HepG2 (cell line): Measurements from ENCODE around the gene PGM5. TPM values are rescaled to one million over a fixed set of nuclear protein-coding genes. Genes with fewer than 3 reads are reported as not detected.

ENCODE experiments used
- ATAC-seq: fragments of 200-7000 bp; cut with Tn5 transposase; 3 replicates; pipeline ENCODE4 v1.9.1; 2020; ENCODE audit warnings: mild to moderate bottlenecking, moderate library complexity
- BruUV-seq: library from RNA; stranded (reverse); fragments of 400-500 nt; replicated peaks from 2 replicates; lab custom pipeline; 2021; lab: Mats Ljungman, UMichigan
- CTCF ChIA-PET: fragments of 300-600 bp; formaldehyde crosslinking; extraction: SDS; loops from one replicate; lab custom pipeline; 2021; ENCODE audit warnings: low total read pairs, inconsistent platforms, low intra/inter-chr PET ratio; lab: Yijun Ruan, JAX
- POLR2A ChIA-PET: fragments of 350-600 bp; sonication (Branson Sonifier 250); formaldehyde crosslinking; loops from one replicate; lab custom pipeline; 2020; ENCODE audit warnings: antibody characterized with exemption, inconsistent platforms; lab: Yijun Ruan, JAX
- DNase-seq: peaks from one replicate; pipeline ENCODE4 v3.0.0-alpha.2; 2015; ENCODE audit warnings: low spot score
- FAIRE-seq: peaks from 3 replicates; lab custom pipeline; 2011; peaks lifted over from hg19 to GRCh38; lab: Jason Lieb, UNC
- H2AFZ ChIP-seq: one replicate; pipeline ENCODE4 v1.6.1; 2011; ENCODE audit warnings: low read length, inconsistent platforms
- H3K27ac ChIP-seq: fragments of 300-600 bp; 3 replicates; pipeline ENCODE4 v1.8.0; 2011; ENCODE audit warnings: mixed run types, mild to moderate bottlenecking, mixed read lengths, low read length, inconsistent platforms; ENCODE audit not compliant: insufficient read depth; ENCODE audit errors: extremely low read length
- H3K27me3 ChIP-seq, 2 experiments: fragments of 200-600 bp in 1 of 2; 2 replicates in 1 of 2; 3 replicates in 1 of 2; pipeline versions ENCODE4 v1.6.0 to v1.8.0; 2011; ENCODE audit warnings: low read length in 2 of 2, mild to moderate bottlenecking in 2 of 2, moderate library complexity in 2 of 2, inconsistent platforms in 1 of 2; ENCODE audit not compliant: insufficient read depth in 2 of 2, control insufficient read depth in 1 of 2
- H3K36me3 ChIP-seq, 2 experiments: fragments of 200-600 bp in 1 of 2; replicated peaks in 1 of 2; 2 replicates in 1 of 2; 3 replicates in 1 of 2; pipeline versions ENCODE4 v1.5.1 to v1.8.0; 2011; ENCODE audit warnings: low read length in 2 of 2, inconsistent platforms in 1 of 2; ENCODE audit not compliant: insufficient read depth in 2 of 2, control insufficient read depth in 1 of 2
- H3K4me1 ChIP-seq: 2 replicates; pipeline ENCODE4 v1.5.1; 2012; ENCODE audit warnings: low read length, inconsistent platforms; ENCODE audit not compliant: insufficient read depth
- H3K4me2 ChIP-seq: 2 replicates; pipeline ENCODE4 v1.6.0; 2011; ENCODE audit warnings: low read depth, low read length, inconsistent platforms
- H3K4me3 ChIP-seq, 3 experiments: fragments of 200-600 bp in 1 of 3; sonication (generic), shearing (Covaris generic) in 1 of 3; replicated peaks in 1 of 3; 2 replicates each; pipeline ENCODE4 v1.5.1; 2011 to 2016; ENCODE audit warnings: low read length in 3 of 3, inconsistent platforms in 2 of 3, low read depth in 2 of 3, mild to moderate bottlenecking in 2 of 3, control low read depth in 1 of 3, mixed read lengths in 1 of 3; ENCODE audit not compliant: insufficient read depth in 1 of 3
- H3K79me2 ChIP-seq: one replicate; pipeline ENCODE4 v1.6.1; 2011; ENCODE audit warnings: low read length, inconsistent platforms; ENCODE audit not compliant: insufficient read depth
- H3K9ac ChIP-seq: 2 replicates; pipeline ENCODE4 v1.6.0; 2011; ENCODE audit warnings: mild to moderate bottlenecking, low read depth, low read length, inconsistent platforms; ENCODE audit not compliant: insufficient read depth
- H3K9me3 ChIP-seq: 2 replicates; pipeline ENCODE4 v1.5.1; 2012; ENCODE audit warnings: mild to moderate bottlenecking, low read length
- H4K20me1 ChIP-seq: 2 replicates; pipeline ENCODE4 v1.6.0; 2011; ENCODE audit warnings: inconsistent platforms, mild to moderate bottlenecking, low read length, moderate library complexity; ENCODE audit not compliant: insufficient read depth
- KDM5B ChIP-seq: sonication (generic); formaldehyde crosslinking; IDR thresholded peaks from 2 replicates; pipeline ENCODE4 v1.4.0; 2020; ENCODE audit warnings: missing genetic modification reagents, mild to moderate bottlenecking, borderline replicate concordance
- KLF12 ChIP-seq: sonication (generic); formaldehyde crosslinking; IDR thresholded peaks from 2 replicates; pipeline ENCODE4 v1.4.0; 2020; ENCODE audit warnings: missing genetic modification reagents, borderline replicate concordance
- PAWR ChIP-seq: sonication (generic); formaldehyde crosslinking; IDR thresholded peaks from 2 replicates; pipeline ENCODE4 v1.4.0; 2020; ENCODE audit warnings: missing genetic modification reagents, mild to moderate bottlenecking, borderline replicate concordance
- THAP11 ChIP-seq: IDR thresholded peaks from 2 replicates; pipeline ENCODE4 v1.6.1; 2016; ENCODE audit warnings: missing biosample characterization, missing genetic modification reagents
- THYN1 ChIP-seq: sonication (generic); formaldehyde crosslinking; IDR thresholded peaks from 2 replicates; pipeline ENCODE4 v1.8.1; 2023; ENCODE audit warnings: low read depth, mild to moderate bottlenecking, moderate library complexity, missing genetic modification reagents, borderline replicate concordance
- ZC3H4 ChIP-seq: sonication (generic); formaldehyde crosslinking; IDR thresholded peaks from 2 replicates; pipeline ENCODE4 v1.4.0; 2020; ENCODE audit warnings: missing genetic modification reagents, borderline replicate concordance
- ZNF251 ChIP-seq: sonication (generic); formaldehyde crosslinking; IDR thresholded peaks from 2 replicates; pipeline ENCODE4 v1.9.0; 2021; ENCODE audit warnings: mild to moderate bottlenecking, missing genetic modification reagents
- ZNF263 ChIP-seq: sonication (generic); formaldehyde crosslinking; IDR thresholded peaks from 2 replicates; pipeline ENCODE4 v1.4.0; 2020; ENCODE audit warnings: missing genetic modification reagents
- ZNF468 ChIP-seq: sonication (generic); formaldehyde crosslinking; IDR thresholded peaks from 2 replicates; pipeline ENCODE4 v1.8.0; 2022; ENCODE audit warnings: mild to moderate bottlenecking, moderate library complexity, missing genetic modification reagents
- ZNF501 ChIP-seq: sonication (generic); formaldehyde crosslinking; IDR thresholded peaks from 2 replicates; pipeline ENCODE4 v1.5.1; 2020; ENCODE audit warnings: mild to moderate bottlenecking, moderate library complexity, missing genetic modification reagents
- ZNF724P ChIP-seq: sonication (generic); formaldehyde crosslinking; IDR thresholded peaks from 2 replicates; pipeline ENCODE4 v1.8.0; 2022; ENCODE audit warnings: missing genetic modification reagents, borderline replicate concordance
- ZNF839 ChIP-seq: sonication (generic); formaldehyde crosslinking; IDR thresholded peaks from 2 replicates; pipeline ENCODE4 v1.4.0; 2020; ENCODE audit warnings: missing genetic modification reagents, mild to moderate bottlenecking, borderline replicate concordance
- WGBS: methylation state at CpG from one replicate; pipeline ENCODE4 v1.1.6; 2017; ENCODE audit warnings: low lambda C conversion rate; 5-methylcytosine and 5-hydroxymethylcytosine counted together
- in situ Hi-C: cut with HindIII; loops from 2 replicates; pipeline ENCODE4 v1.10.0; 2017; ENCODE audit warnings: low pct_unique_long_range_greater_than_20kb; ENCODE audit not compliant: extremely low pct_ligation_motif_present
- intact Hi-C: fragments of 100-400 bp; cut with micrococcal nuclease; formaldehyde crosslinking; loops from one replicate; pipeline ENCODE4 v1.10.0; 2022; ENCODE audit not compliant: unreplicated experiment
- polyA plus RNA-seq, 8 experiments: library from polyadenylated mRNA; depleted of rRNA in 3 of 8; stranded (reverse) in 7 of 8; unstranded in 1 of 8; fragments of >200 nt; fragmentation: Illumina TruSeq in 4 of 8; extraction: Trizol in 4 of 8; gene quantifications; 2 replicates each; pipeline versions ENCODE4 v1.2.1 to v1.2.3, GENCODE V29; 2011 to 2016; ENCODE audit warnings: low read depth in 4 of 8, missing spikeins in 1 of 8, mixed read lengths in 1 of 8; ENCODE audit not compliant: insufficient read depth in 1 of 8
- total RNA-seq, 5 experiments: library from RNA; depleted of rRNA; stranded (reverse); fragments of >200 nt; fragmentation: Illumina TruSeq; extraction: Trizol; gene quantifications; 2 replicates each; pipeline ENCODE4 v1.2.3, GENCODE V29; 2016; ENCODE audit warnings: low read depth in 1 of 5
- TF ChIP-seq, protein P1 (sequence below): sonication (generic); formaldehyde crosslinking; IDR thresholded peaks from 2 replicates; pipeline ENCODE4 v1.4.0; 2020; ENCODE audit warnings: mild to moderate bottlenecking, missing genetic modification reagents
- TF ChIP-seq, protein P2 (sequence below): sonication (generic); formaldehyde crosslinking; IDR thresholded peaks from 2 replicates; pipeline ENCODE4 v1.5.1; 2020; ENCODE audit warnings: mild to moderate bottlenecking, missing genetic modification reagents
- TF ChIP-seq, protein P3 (sequence below): sonication (generic); formaldehyde crosslinking; IDR thresholded peaks from 2 replicates; pipeline ENCODE4 v1.5.0; 2020; ENCODE audit warnings: missing genetic modification reagents
- TF ChIP-seq, protein P4 (sequence below): sonication (generic); formaldehyde crosslinking; IDR thresholded peaks from 2 replicates; pipeline ENCODE4 v1.5.0; 2020; ENCODE audit warnings: missing genetic modification reagents
- TF ChIP-seq, protein P5 (sequence below): IDR thresholded peaks from 2 replicates; pipeline ENCODE4 v1.6.1; 2016
- TF ChIP-seq, protein P6 (sequence below): sonication (generic); formaldehyde crosslinking; conservative IDR thresholded peaks from 2 replicates; pipeline ENCODE4 v1.4.0; 2020; ENCODE audit warnings: missing genetic modification reagents

PGM5 gene
- total and polyA plus RNA-seq, 2 of the 13 experiments (the other 11 are each of a cell fraction or from before 2014, with no cell fraction given): not detected

DNA sequence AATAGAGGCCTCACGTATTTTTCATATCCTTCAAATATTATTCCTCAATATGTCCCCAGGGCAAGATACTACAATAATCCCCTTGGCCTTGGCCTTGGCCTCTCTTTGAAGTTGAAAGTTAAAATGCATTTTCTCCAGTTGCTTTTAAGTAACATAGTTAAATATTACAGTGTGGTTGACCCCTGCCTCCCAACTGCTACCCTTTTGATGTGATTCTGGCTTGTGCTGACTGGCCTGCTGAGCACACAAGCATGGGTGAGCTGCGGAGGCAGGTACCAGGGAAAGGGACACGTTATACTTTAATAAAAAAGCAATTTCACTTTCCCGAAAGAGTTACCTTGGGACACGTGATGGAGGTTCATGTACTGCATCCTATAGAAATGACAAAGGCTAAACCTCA, 202.1 kb downstream of the PGM5 start:
- Histone ChIP-seq H3K9ac (no peak overlapping the region), H3K79me2 (no peaks in the 10 kb centered on the region), H3K36me3 (no peaks in the 10 kb centered on the region), H3K27me3 (no peaks in the 10 kb centered on the region), H3K4me3 (no peak overlapping the region), H3K4me2 (no peak overlapping the region), H4K20me1 (no peaks in the 10 kb centered on the region), H3K27ac (no peak overlapping the region), H3K4me1 (0 out of 2 replicates have a peak, but pooled peaks cover 5% of the 10 kb centered on the region), H3K9me3 (no peaks in the 10 kb centered on the region), H2AFZ (no peak overlapping the region)
- ATAC-seq: no peak
- ChIA-PET POLR2A (no interaction called here), CTCF (no interaction called here)
- no TSS peak for BruUV-seq
- TF ChIP-seq THAP11 (no peak), ZNF724P (CRISPR knock-in tag) (no peak), ZNF501 (CRISPR knock-in tag) (no peak), ZNF251 (CRISPR knock-in tag) (no peak), ZNF468 (CRISPR knock-in tag) (no peak), ZNF263 (CRISPR knock-in tag) (no peak), PAWR (CRISPR knock-in tag) (no peak), KDM5B (CRISPR knock-in tag) (no peak), KLF12 (CRISPR knock-in tag) (no peak), ZNF839 (CRISPR knock-in tag) (no peak), ZC3H4 (CRISPR knock-in tag) (no peak), THYN1 (no peak)
- TF ChIP-seq, protein P1, sequence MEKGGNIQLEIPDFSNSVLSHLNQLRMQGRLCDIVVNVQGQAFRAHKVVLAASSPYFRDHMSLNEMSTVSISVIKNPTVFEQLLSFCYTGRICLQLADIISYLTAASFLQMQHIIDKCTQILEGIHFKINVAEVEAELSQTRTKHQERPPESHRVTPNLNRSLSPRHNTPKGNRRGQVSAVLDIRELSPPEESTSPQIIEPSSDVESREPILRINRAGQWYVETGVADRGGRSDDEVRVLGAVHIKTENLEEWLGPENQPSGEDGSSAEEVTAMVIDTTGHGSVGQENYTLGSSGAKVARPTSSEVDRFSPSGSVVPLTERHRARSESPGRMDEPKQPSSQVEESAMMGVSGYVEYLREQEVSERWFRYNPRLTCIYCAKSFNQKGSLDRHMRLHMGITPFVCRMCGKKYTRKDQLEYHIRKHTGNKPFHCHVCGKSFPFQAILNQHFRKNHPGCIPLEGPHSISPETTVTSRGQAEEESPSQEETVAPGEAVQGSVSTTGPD (CRISPR knock-in tag): no peak
- TF ChIP-seq, protein P2, sequence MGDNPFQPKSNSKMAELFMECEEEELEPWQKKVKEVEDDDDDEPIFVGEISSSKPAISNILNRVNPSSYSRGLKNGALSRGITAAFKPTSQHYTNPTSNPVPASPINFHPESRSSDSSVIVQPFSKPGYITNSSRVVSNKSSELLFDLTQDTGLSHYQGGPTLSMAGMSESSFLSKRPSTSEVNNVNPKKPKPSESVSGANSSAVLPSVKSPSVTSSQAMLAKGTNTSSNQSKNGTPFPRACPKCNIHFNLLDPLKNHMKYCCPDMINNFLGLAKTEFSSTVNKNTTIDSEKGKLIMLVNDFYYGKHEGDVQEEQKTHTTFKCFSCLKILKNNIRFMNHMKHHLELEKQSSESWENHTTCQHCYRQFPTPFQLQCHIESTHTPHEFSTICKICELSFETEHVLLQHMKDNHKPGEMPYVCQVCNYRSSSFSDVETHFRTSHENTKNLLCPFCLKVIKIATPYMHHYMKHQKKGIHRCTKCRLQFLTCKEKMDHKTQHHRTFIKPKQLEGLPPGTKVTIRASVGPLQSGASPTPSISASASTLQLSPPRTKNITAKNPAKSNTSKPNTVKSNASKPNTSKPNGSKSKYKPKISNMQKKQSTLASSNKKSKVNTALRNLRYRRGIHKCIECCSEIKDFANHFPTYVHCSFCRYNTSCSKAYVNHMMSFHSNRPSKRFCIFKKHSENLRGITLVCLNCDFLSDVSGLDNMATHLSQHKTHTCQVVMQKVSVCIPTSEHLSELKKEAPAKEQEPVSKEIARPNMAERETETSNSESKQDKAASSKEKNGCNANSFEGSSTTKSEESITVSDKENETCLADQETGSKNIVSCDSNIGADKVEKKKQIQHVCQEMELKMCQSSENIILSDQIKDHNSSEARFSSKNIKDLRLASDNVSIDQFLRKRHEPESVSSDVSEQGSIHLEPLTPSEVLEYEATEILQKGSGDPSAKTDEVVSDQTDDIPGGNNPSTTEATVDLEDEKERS (CRISPR knock-in tag): no peak
- TF ChIP-seq, protein P3, sequence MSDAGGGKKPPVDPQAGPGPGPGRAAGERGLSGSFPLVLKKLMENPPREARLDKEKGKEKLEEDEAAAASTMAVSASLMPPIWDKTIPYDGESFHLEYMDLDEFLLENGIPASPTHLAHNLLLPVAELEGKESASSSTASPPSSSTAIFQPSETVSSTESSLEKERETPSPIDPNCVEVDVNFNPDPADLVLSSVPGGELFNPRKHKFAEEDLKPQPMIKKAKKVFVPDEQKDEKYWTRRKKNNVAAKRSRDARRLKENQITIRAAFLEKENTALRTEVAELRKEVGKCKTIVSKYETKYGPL (CRISPR knock-in tag): no peak
- TF ChIP-seq, protein P4, sequence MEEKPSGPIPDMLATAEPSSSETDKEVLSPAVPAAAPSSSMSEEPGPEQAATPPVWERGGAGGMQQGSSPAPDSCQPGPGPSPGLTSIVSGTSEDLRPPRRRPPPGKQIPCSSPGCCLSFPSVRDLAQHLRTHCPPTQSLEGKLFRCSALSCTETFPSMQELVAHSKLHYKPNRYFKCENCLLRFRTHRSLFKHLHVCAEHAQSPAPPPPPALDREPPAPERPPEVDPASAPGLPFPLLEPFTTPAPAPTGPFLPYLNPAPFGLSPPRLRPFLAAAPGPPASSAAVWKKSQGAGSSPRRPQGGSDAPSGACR (CRISPR knock-in tag): no peak
- TF ChIP-seq, protein P5, sequence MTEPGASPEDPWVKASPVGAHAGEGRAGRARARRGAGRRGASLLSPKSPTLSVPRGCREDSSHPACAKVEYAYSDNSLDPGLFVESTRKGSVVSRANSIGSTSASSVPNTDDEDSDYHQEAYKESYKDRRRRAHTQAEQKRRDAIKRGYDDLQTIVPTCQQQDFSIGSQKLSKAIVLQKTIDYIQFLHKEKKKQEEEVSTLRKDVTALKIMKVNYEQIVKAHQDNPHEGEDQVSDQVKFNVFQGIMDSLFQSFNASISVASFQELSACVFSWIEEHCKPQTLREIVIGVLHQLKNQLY: no peak
- TF ChIP-seq, protein P6, sequence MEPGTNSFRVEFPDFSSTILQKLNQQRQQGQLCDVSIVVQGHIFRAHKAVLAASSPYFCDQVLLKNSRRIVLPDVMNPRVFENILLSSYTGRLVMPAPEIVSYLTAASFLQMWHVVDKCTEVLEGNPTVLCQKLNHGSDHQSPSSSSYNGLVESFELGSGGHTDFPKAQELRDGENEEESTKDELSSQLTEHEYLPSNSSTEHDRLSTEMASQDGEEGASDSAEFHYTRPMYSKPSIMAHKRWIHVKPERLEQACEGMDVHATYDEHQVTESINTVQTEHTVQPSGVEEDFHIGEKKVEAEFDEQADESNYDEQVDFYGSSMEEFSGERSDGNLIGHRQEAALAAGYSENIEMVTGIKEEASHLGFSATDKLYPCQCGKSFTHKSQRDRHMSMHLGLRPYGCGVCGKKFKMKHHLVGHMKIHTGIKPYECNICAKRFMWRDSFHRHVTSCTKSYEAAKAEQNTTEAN (CRISPR knock-in tag): no peak
- FAIRE-seq: no peak
- in situ Hi-C loops: no loop called here
- 3% methylated on average over 5 of the region's 5 CpGs for WGBS
- DNase-seq: no peak
- intact Hi-C loops: no loop called here
